K562 (cell line): Measurements from ENCODE around the gene GARNL3. TPM values are rescaled to one million over a fixed set of nuclear protein-coding genes. Genes with fewer than 3 reads are reported as not detected.

Experiments used
- ATAC-seq: fragments of 200-7000 bp; cut with Tn5 transposase; 3 replicates; pipeline ENCODE4 v1.9.1; 2020; ENCODE audit warnings: moderate library complexity
- BruUV-seq: library from RNA; stranded (reverse); fragments of 400-500 nt; replicated peaks from 2 replicates; lab custom pipeline; 2021; lab: Mats Ljungman, UMichigan
- CTCF ChIA-PET: fragments of 300-600 bp; formaldehyde crosslinking; extraction: SDS; loops from one replicate; lab custom pipeline; 2021; ENCODE audit warnings: low intra/inter-chr PET ratio; lab: Yijun Ruan, JAX
- POLR2A ChIA-PET: fragments of 300-600, 350-650 bp; sonication (Branson Sonifier 250); formaldehyde crosslinking; extraction: SDS; loops from one replicate; lab custom pipeline; 2021; ENCODE audit warnings: antibody characterized with exemption, inconsistent platforms; lab: Yijun Ruan, JAX
- DNase-seq, 4 experiments: peaks; one replicate each; pipeline versions ENCODE4 v3.0.0 to v3.0.0-alpha.2; 2011 to 2018; ENCODE audit warnings: low spot score in 3 of 4, mixed read lengths in 3 of 4; ENCODE audit errors: extremely low read depth in 1 of 4
- FAIRE-seq: peaks from 2 replicates; lab custom pipeline; 2011; peaks lifted over from hg19 to GRCh38; lab: Jason Lieb, UNC
- H2AFZ ChIP-seq: 2 replicates; pipeline ENCODE4 v1.6.0; 2011; ENCODE audit warnings: low read depth, low read length, control low read depth, inconsistent platforms
- H3K27ac ChIP-seq: fragments of 200-600 bp; 3 replicates; pipeline ENCODE4 v1.8.0; 2011; ENCODE audit warnings: low read depth, mild to moderate bottlenecking, control low read depth, inconsistent platforms, low read length, moderate library complexity, mixed read lengths; ENCODE audit errors: extremely low read depth
- H3K27me3 ChIP-seq, 2 experiments: fragments of 300-600 bp in 1 of 2; 2 replicates in 1 of 2; 3 replicates in 1 of 2; pipeline versions ENCODE4 v1.6.0 to v1.8.0; 2011; ENCODE audit warnings: inconsistent platforms in 2 of 2, low read length in 2 of 2, mild to moderate bottlenecking in 1 of 2, mixed read lengths in 1 of 2, moderate library complexity in 1 of 2; ENCODE audit not compliant: control insufficient read depth in 2 of 2, insufficient read depth in 2 of 2
- H3K36me3 ChIP-seq: fragments of 300-600 bp; 3 replicates; pipeline ENCODE4 v1.8.0; 2011; ENCODE audit warnings: mild to moderate bottlenecking, low read length, inconsistent platforms; ENCODE audit not compliant: control insufficient read depth, insufficient read depth
- H3K4me1 ChIP-seq, 2 experiments: fragments of 200-600 bp in 1 of 2; replicated peaks in 1 of 2; 2 replicates in 1 of 2; 3 replicates in 1 of 2; pipeline versions ENCODE4 v1.5.1 to v1.8.0; 2011; ENCODE audit warnings: inconsistent platforms in 2 of 2, low read length in 2 of 2, mild to moderate bottlenecking in 1 of 2, mixed read lengths in 1 of 2, moderate library complexity in 1 of 2; ENCODE audit not compliant: control insufficient read depth in 2 of 2, insufficient read depth in 2 of 2
- H3K4me2 ChIP-seq: 2 replicates; pipeline ENCODE4 v1.6.1; 2011; ENCODE audit warnings: low read length, control low read depth, inconsistent platforms, mixed read lengths; ENCODE audit not compliant: insufficient read depth
- H3K4me3 ChIP-seq: fragments of 200-600 bp; sonication (generic), shearing (Covaris generic); 2 replicates; pipeline ENCODE4 v1.5.1; 2016; ENCODE audit warnings: control low read depth, inconsistent platforms
- H3K79me2 ChIP-seq: fragments of 200-600 bp; 3 replicates; pipeline ENCODE4 v1.8.0; 2011; ENCODE audit warnings: low read length, inconsistent platforms; ENCODE audit not compliant: control insufficient read depth, insufficient read depth
- H3K9ac ChIP-seq, 2 experiments: 2 replicates each; pipeline versions ENCODE4 v1.6.0 to v1.6.1; 2011; ENCODE audit warnings: low read depth in 2 of 2, low read length in 2 of 2, control low read depth in 1 of 2, inconsistent platforms in 1 of 2, mild to moderate bottlenecking in 1 of 2, mixed read lengths in 1 of 2; ENCODE audit not compliant: insufficient read depth in 1 of 2
- H3K9me1 ChIP-seq: one replicate; pipeline ENCODE4 v1.6.0; 2011; ENCODE audit warnings: inconsistent platforms, mild to moderate bottlenecking, low read length, moderate library complexity; ENCODE audit not compliant: control insufficient read depth, insufficient read depth
- H3K9me3 ChIP-seq: replicated peaks from 2 replicates; pipeline ENCODE4 v1.5.1; 2011; ENCODE audit warnings: low read depth, low read length, inconsistent platforms; ENCODE audit not compliant: control insufficient read depth, insufficient read depth
- H4K20me1 ChIP-seq: replicated peaks from 2 replicates; pipeline ENCODE4 v1.6.1; 2011; ENCODE audit warnings: low read length, inconsistent platforms, mixed read lengths; ENCODE audit not compliant: control insufficient read depth, insufficient read depth
- ARID4B ChIP-seq: sonication (generic); formaldehyde crosslinking; IDR thresholded peaks from 2 replicates; pipeline ENCODE4 v1.8.0; 2022; ENCODE audit warnings: mild to moderate bottlenecking, missing genetic modification reagents
- CGGBP1 ChIP-seq: fragments of 250-450 bp; sonication (Bioruptor Pico); IDR thresholded peaks from 2 replicates; pipeline ENCODE4 v1.9.0; 2021; ENCODE audit warnings: mild to moderate bottlenecking
- DNMT1 ChIP-seq: fragments of 450-650 bp; IDR thresholded peaks from 2 replicates; pipeline ENCODE4 v1.6.1; 2016; ENCODE audit warnings: antibody characterized with exemption, mild to moderate bottlenecking
- ERF ChIP-seq: fragments of 450-650 bp; formaldehyde crosslinking; IDR thresholded peaks from 2 replicates; pipeline ENCODE4 v1.4.0; 2020; ENCODE audit warnings: mild to moderate bottlenecking, mixed read lengths
- KLF1 ChIP-seq: fragments of 450-650 bp; IDR thresholded peaks from 2 replicates; pipeline ENCODE4 v1.6.1; 2016; ENCODE audit warnings: missing genetic modification characterization, missing compliant biosample characterization
- MAFG ChIP-seq: fragments of 450-650 bp; conservative IDR thresholded peaks from 2 replicates; pipeline ENCODE4 v1.6.1; 2016; ENCODE audit warnings: missing genetic modification characterization, missing compliant biosample characterization
- NUFIP1 ChIP-seq: fragments of 450-650 bp; IDR thresholded peaks from 2 replicates; pipeline ENCODE4 v1.6.1; 2018; ENCODE audit not compliant: partially characterized antibody
- TCFL5 ChIP-seq: fragments of 250-450 bp; sonication (Bioruptor Pico); conservative IDR thresholded peaks from 2 replicates; pipeline ENCODE4 v1.6.1; 2021; ENCODE audit warnings: mild to moderate bottlenecking, moderate library complexity, matching md5 sums
- YY1 ChIP-seq, 3 experiments: IDR thresholded peaks; 2 replicates each; pipeline ENCODE4 v1.6.1; 2011; ENCODE audit warnings: low read length in 2 of 3, mild to moderate bottlenecking in 2 of 3, moderate library complexity in 2 of 3, borderline replicate concordance in 1 of 3, control low read depth in 1 of 3, low read depth in 1 of 3; ENCODE audit not compliant: insufficient read depth in 3 of 3, insufficient replicate concordance in 2 of 3, control insufficient read depth in 1 of 3, insufficient read length in 1 of 3; ENCODE audit errors: extremely low read depth in 1 of 3
- ZBTB17 ChIP-seq: fragments of 450-650 bp; formaldehyde crosslinking; IDR thresholded peaks from 2 replicates; pipeline ENCODE4 v1.4.0; 2020; ENCODE audit warnings: mild to moderate bottlenecking
- ZC3H8 ChIP-seq: fragments of 450-650 bp; IDR thresholded peaks from 2 replicates; pipeline ENCODE4 v1.6.1; 2017
- ZNF398 ChIP-seq: fragments of 250-450 bp; sonication (Bioruptor Pico); IDR thresholded peaks from 2 replicates; pipeline ENCODE4 v1.8.0; 2021; ENCODE audit warnings: moderate library complexity, mild to moderate bottlenecking, inconsistent platforms
- ZNF431 ChIP-seq: sonication (generic); formaldehyde crosslinking; IDR thresholded peaks from 2 replicates; pipeline ENCODE4 v1.8.0; 2022; ENCODE audit warnings: mild to moderate bottlenecking, missing genetic modification reagents
- ZNF561 ChIP-seq: fragments of 450-650 bp; formaldehyde crosslinking; conservative IDR thresholded peaks from 2 replicates; pipeline ENCODE4 v1.4.0; 2020; ENCODE audit warnings: mild to moderate bottlenecking, moderate library complexity
- ZNF584 ChIP-seq: fragments of 200-800 bp; sonication (Bioruptor generic); IDR thresholded peaks from 2 replicates; pipeline ENCODE4 v1.6.1; 2016; ENCODE audit warnings: low read depth, mild to moderate bottlenecking, missing genetic modification characterization, missing compliant biosample characterization
- WGBS: fragments of 100-300 bp; shearing (Covaris generic); methylation state at CpG from one replicate; pipeline ENCODE4 v1.1.6; 2016; ENCODE audit warnings: low coverage, mixed read lengths; ENCODE audit not compliant: insufficient coverage; ENCODE audit errors: missing lambda C conversion rate; 5-methylcytosine and 5-hydroxymethylcytosine counted together
- in situ Hi-C: fragments of 300-500 bp; cut with MboI; formaldehyde crosslinking; loops from 4 replicates; pipeline ENCODE4 v1.15.0; 2018; ENCODE audit warnings: inconsistent platforms, mixed read lengths
- intact Hi-C: fragments of 100-400 bp; cut with micrococcal nuclease; formaldehyde crosslinking; loops from 2 replicates; pipeline ENCODE4 v1.14.2; 2022
- polyA plus RNA-seq, 8 experiments: library from polyadenylated mRNA; depleted of rRNA in 4 of 8; stranded (reverse) in 5 of 8; unstranded in 3 of 8; fragments of >200 nt; fragmentation: Nextera tagmentation in 2 of 8; fragmentation: Illumina TruSeq in 1 of 8; extraction: Ambion mirVana in 2 of 8; extraction: Trizol in 1 of 8; gene quantifications; 2 replicates each; pipeline versions ENCODE4 v1.2.1 to v1.2.3, GENCODE V29; 2011 to 2014; ENCODE audit warnings: inconsistent platforms in 1 of 8, missing spikeins in 1 of 8
- total RNA-seq, 7 experiments: library from RNA; depleted of rRNA in 6 of 7; stranded (reverse); fragments of >200 nt in 6 of 7; fragmentation: Illumina TruSeq in 2 of 7; extraction: Trizol in 2 of 7; gene quantifications; 2 replicates each; pipeline versions ENCODE4 v1.2.1 to v1.2.3, GENCODE V29; 2011 to 2021; ENCODE audit warnings: low replicate concordance in 1 of 7

Gene GARNL3
- total and polyA plus RNA-seq, 9 of the 15 experiments (the other 6 are each of a cell fraction or from before 2014, with no cell fraction given): 0.35 to 2.7 (median 1.6) TPM

GRCh38 chr9:127358023-127358535 is 93.5 kb downstream of the GARNL3 start (continued):
- TF ChIP-seq ARID4B (CRISPR knock-in tag): no peak
- no peak for TF ChIP-seq ZNF561
- no peak for TF ChIP-seq ZBTB17
- no peak for TF ChIP-seq ZNF431 (CRISPR knock-in tag)

GRCh38 chr9:127358770-127359169 is 94.2 kb downstream of the GARNL3 start:
- in situ Hi-C loops: no loop called here
- DNase-seq (no peak), FAIRE-seq (no peak), ATAC-seq (no peak)
- Histone ChIP-seq H3K27me3 (peaks cover 21 to 22% of the 10 kb centered on the region in 2 experiments), H3K9me3 (no peaks in the 10 kb centered on the region), H3K9me1 (no peaks in the 10 kb centered on the region), H2AFZ (no peak overlapping the region), H3K36me3 (no peaks in the 10 kb centered on the region), H3K79me2 (no peaks in the 10 kb centered on the region), H3K4me2 (no peak overlapping the region), H3K9ac (no peak overlapping the region), H4K20me1 (0 out of 2 replicates have a peak, but pooled peaks cover under 1% of the 10 kb centered on the region), H3K4me3 (no peak overlapping the region), H3K4me1 (peaks cover 7 to 9% of the 10 kb centered on the region in 2 experiments; a peak in 3 of 5 replicates), H3K27ac (no peak overlapping the region)
- CTCF ChIA-PET: no interaction called here
- 69% methylated on average over 3 of the region's 3 CpGs for WGBS
- intact Hi-C loops: no loop called here
- POLR2A ChIA-PET: interaction anchor here (0.7 kb wide), 1 partner anchor 91 kb away, joined by 3 read pairs; no protein-coding TSS in a partner anchor
- BruUV-seq: no TSS peak
- TF ChIP-seq ZNF398 (CRISPR knock-in tag) (no peak), YY1 (IDR thresholded peaks at IDR 0.05; ENCODE audit: borderline replicate concordance in 1 of 3, control insufficient read depth in 1 of 3, extremely low read depth in 1 of 3, insufficient read depth in 3 of 3, insufficient read length in 1 of 3, insufficient replicate concordance in 2 of 3, low read depth in 1 of 3, low read length in 2 of 3) (no peak), NUFIP1 (no peak), ZNF584 (CRISPR knock-in tag) (no peak), ERF (CRISPR knock-in tag) (no peak), CGGBP1 (no peak), DNMT1 (no peak), TCFL5 (no peak), ZC3H8 (no peak), KLF1 (tag) (no peak), MAFG (tag) (no peak)
